Osteocyte (in vitro differentiated cells): ENCODE results near the gene SC5D. TPM values are rescaled to one million over a fixed set of nuclear protein-coding genes. Genes with fewer than 3 reads are reported as not detected.

Experiments
- DNase-seq: peaks from one replicate; pipeline ENCODE4 v3.0.0; 2021; ENCODE audit warnings: mixed read lengths; ENCODE audit not compliant: unreplicated experiment; ENCODE audit errors: extremely low spot score
- H3K27ac Mint-ChIP-seq: one replicate; pipeline ENCODE4 v1.8.0; 2021; ENCODE audit warnings: mild to moderate bottlenecking, mixed read lengths; ENCODE audit not compliant: unreplicated experiment
- H3K27me3 Mint-ChIP-seq: one replicate; pipeline ENCODE4 v1.8.0; 2021; ENCODE audit warnings: mixed read lengths; ENCODE audit not compliant: unreplicated experiment
- H3K36me3 Mint-ChIP-seq: one replicate; pipeline ENCODE4 v1.8.0; 2021; ENCODE audit warnings: mixed read lengths; ENCODE audit not compliant: unreplicated experiment
- H3K4me1 Mint-ChIP-seq: one replicate; pipeline ENCODE4 v1.8.0; 2021; ENCODE audit warnings: mixed read lengths; ENCODE audit not compliant: unreplicated experiment
- H3K4me3 Mint-ChIP-seq: one replicate; pipeline ENCODE4 v1.8.0; 2021; ENCODE audit warnings: mild to moderate bottlenecking, moderate library complexity, mixed read lengths; ENCODE audit not compliant: unreplicated experiment
- H3K9me3 Mint-ChIP-seq: one replicate; pipeline ENCODE4 v1.8.0; 2021; ENCODE audit warnings: mixed read lengths; ENCODE audit not compliant: unreplicated experiment
- total RNA-seq: library from RNA; stranded (reverse); gene quantifications from 2 replicates; pipeline ENCODE4 v1.2.1, GENCODE V29; 2021
- TF ChIP-seq, protein P1 (sequence below): fragments of 200-600 bp; sonication (generic); IDR thresholded peaks from 2 replicates; pipeline ENCODE4 v1.5.0; 2021; ENCODE audit warnings: antibody characterized with exemption, mild to moderate bottlenecking, moderate library complexity

The SC5D gene
- total RNA-seq, 1 donor from 2014 or later: 32.3 TPM

DNA sequence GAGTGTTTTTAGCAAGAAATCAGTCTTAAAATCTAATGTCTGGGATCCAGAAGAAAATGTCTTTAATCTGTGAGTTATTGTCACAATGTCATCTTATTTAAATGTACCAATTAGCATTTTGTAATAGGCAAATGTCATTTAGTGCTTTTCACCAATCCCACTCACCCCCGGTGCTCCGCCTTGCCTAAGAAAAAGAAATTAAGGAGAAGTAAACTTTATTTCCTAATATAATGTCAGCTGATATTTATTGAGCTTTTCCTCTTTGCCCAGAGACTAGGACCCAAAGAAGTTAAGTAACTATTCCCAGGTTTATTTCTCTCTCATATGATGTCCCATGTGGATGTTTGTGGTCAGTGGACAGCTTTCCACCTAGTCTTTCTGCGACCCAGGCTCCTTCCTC lies 16.2 kb downstream of the SC5D start:
- H3K36me3 Mint-ChIP-seq: peaks cover 44% of the 10 kb centered on the region
- no peak overlapping the region for H3K27ac Mint-ChIP-seq
- no peak overlapping the region for H3K4me3 Mint-ChIP-seq
- DNase-seq: no peak
- no peaks in the 10 kb centered on the region for H3K27me3 Mint-ChIP-seq
- no peaks in the 10 kb centered on the region for H3K4me1 Mint-ChIP-seq
- TF ChIP-seq, protein P1, sequence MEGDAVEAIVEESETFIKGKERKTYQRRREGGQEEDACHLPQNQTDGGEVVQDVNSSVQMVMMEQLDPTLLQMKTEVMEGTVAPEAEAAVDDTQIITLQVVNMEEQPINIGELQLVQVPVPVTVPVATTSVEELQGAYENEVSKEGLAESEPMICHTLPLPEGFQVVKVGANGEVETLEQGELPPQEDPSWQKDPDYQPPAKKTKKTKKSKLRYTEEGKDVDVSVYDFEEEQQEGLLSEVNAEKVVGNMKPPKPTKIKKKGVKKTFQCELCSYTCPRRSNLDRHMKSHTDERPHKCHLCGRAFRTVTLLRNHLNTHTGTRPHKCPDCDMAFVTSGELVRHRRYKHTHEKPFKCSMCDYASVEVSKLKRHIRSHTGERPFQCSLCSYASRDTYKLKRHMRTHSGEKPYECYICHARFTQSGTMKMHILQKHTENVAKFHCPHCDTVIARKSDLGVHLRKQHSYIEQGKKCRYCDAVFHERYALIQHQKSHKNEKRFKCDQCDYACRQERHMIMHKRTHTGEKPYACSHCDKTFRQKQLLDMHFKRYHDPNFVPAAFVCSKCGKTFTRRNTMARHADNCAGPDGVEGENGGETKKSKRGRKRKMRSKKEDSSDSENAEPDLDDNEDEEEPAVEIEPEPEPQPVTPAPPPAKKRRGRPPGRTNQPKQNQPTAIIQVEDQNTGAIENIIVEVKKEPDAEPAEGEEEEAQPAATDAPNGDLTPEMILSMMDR: no peak
- no peaks in the 10 kb centered on the region for H3K9me3 Mint-ChIP-seq

DNA sequence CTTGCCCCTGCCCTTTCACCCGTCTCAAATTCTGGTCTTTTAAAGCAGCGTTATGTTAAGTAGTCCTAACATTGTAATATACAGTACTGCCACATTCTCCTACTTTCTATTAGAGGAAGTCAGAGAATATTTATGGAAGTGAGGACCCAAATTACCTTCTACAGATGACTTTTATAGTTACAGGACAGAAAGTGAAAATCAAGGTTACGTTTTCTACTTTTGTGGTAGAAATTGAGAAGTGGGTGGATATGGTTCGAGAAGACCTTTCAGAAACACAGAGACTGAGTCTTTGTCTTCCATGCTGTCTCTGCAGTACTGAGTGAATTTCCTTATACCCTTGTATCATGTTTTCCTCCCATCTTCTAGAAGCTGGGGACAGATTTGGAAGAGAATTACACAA lies 17.1 kb downstream of the SC5D start:
- H3K27me3 Mint-ChIP-seq: no peaks in the 10 kb centered on the region
- H3K4me1 Mint-ChIP-seq: no peaks in the 10 kb centered on the region
- H3K27ac Mint-ChIP-seq: no peak overlapping the region

DNA sequence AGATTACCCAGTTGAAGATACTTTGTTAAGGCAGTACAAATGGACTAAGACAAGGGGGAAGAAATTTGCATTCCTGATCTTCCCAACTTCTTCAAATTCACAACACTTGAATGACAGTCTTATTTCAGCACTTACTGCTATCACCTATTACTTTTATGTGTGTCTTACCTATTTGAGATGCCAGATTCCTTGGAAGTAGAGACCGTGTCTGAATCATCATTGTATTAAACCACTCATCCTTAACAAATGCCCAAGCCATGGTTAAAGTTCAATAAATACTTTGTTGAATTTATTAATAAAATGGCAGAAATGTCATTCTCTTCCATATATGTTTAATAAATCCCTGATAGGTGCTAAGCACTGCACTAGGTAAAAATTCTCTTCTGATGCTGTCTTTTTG lies 18.3 kb downstream of the SC5D start:
- H3K27me3 Mint-ChIP-seq: no peaks in the 10 kb centered on the region
- no peaks in the 10 kb centered on the region for H3K4me1 Mint-ChIP-seq
- no peak for DNase-seq
- TF ChIP-seq, protein P1: no peak
- H3K36me3 Mint-ChIP-seq: peaks cover 29% of the 10 kb centered on the region
- H3K4me3 Mint-ChIP-seq: no peak overlapping the region
- no peaks in the 10 kb centered on the region for H3K9me3 Mint-ChIP-seq
- no peak overlapping the region for H3K27ac Mint-ChIP-seq

More for the DNA sequence above, 17.1 kb downstream of the SC5D start:
- TF ChIP-seq, protein P1: no peak
- peaks cover 37% of the 10 kb centered on the region for H3K36me3 Mint-ChIP-seq
- no peak for DNase-seq
- H3K9me3 Mint-ChIP-seq: no peaks in the 10 kb centered on the region
- H3K4me3 Mint-ChIP-seq: no peak overlapping the region

DNA sequence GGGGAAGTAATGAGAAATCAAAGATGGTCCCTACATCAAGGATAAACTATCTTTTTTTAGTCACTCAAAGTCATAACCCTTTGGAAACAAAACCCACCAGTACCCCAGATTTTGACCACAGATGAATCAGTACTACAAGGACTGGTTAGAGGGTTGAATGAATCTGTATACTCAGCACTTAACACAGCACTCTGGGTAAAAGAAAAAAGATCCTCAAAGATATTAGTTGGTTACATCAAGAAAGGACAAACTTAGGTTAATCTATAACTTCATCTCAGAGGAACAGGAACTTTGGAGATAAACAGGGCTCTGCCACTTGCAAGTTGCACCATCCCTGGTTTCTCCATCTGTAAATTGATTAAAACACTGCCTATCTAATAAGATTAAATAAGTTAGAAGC lies 18.8 kb downstream of the SC5D start:
- H3K4me3 Mint-ChIP-seq: no peak overlapping the region

DNA sequence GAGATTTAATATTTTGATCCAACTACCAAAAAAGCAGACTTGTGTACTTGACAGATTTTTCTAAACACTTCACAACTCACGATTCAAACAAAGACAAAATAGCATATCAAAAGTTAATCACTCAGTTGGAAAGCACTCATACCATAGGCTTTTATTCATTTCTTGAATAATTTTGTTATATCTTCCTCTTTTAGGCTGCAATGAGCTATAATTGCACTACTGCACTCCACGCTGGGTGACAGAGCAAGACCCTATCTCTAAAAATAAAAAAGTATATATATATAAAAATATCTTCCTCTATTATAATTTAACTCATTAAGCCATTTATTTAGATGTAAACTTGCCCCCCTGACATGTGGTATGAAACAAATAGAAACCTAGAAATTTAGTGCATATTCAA lies 19.9 kb downstream of the SC5D start:
- no peaks in the 10 kb centered on the region for H3K9me3 Mint-ChIP-seq
- TF ChIP-seq, protein P1: no peak
- H3K4me3 Mint-ChIP-seq: no peak overlapping the region
- no peak for DNase-seq
- H3K27ac Mint-ChIP-seq: no peak overlapping the region
- peaks cover 6% of the 10 kb centered on the region for H3K27me3 Mint-ChIP-seq
- H3K36me3 Mint-ChIP-seq: peaks cover 13% of the 10 kb centered on the region
- H3K4me1 Mint-ChIP-seq: no peaks in the 10 kb centered on the region

More for the DNA sequence above, 18.8 kb downstream of the SC5D start:
- H3K4me1 Mint-ChIP-seq: no peaks in the 10 kb centered on the region
- H3K27ac Mint-ChIP-seq: no peak overlapping the region
- H3K36me3 Mint-ChIP-seq: peaks cover 24% of the 10 kb centered on the region
- TF ChIP-seq, protein P1: no peak
- no peaks in the 10 kb centered on the region for H3K9me3 Mint-ChIP-seq
- no peak for DNase-seq
- peaks cover 3% of the 10 kb centered on the region for H3K27me3 Mint-ChIP-seq
